Cardiac muscle cell (in vitro differentiated cells and primary cell): ENCODE results near the gene DCLRE1A. TPM values are rescaled to one million over a fixed set of nuclear protein-coding genes. Genes with fewer than 3 reads are reported as not detected.

Experiments used
- DNase-seq, 2 donors: peaks; one replicate each; pipeline versions ENCODE4 v3.0.0 to v3.0.0-alpha.2; 2010 to 2017; ENCODE audit warnings: low read depth in 1 of 2, low spot score in 1 of 2
- H3K27ac ChIP-seq: fragments of 200-600 bp; sonication (generic); 2 replicates; pipeline ENCODE4 v1.5.1; 2016
- H3K27me3 ChIP-seq: fragments of 200-600 bp; sonication (generic); 2 replicates; pipeline ENCODE4 v1.6.0; 2016; ENCODE audit warnings: control low read depth
- H3K36me3 ChIP-seq: fragments of 200-600 bp; sonication (generic); 2 replicates; pipeline ENCODE4 v1.5.1; 2016; ENCODE audit warnings: control low read depth
- H3K4me1 ChIP-seq: fragments of 200-600 bp; sonication (generic); 2 replicates; pipeline ENCODE4 v1.8.1; 2017; ENCODE audit warnings: low read depth, mild to moderate bottlenecking, mixed run types
- H3K4me3 ChIP-seq: fragments of 200-600 bp; sonication (generic); 2 replicates; pipeline ENCODE4 v1.5.1; 2016; ENCODE audit warnings: mild to moderate bottlenecking
- H3K9me3 ChIP-seq: fragments of 200-600 bp; sonication (generic); 2 replicates; pipeline ENCODE4 v1.5.1; 2017; ENCODE audit warnings: low read depth, mild to moderate bottlenecking, control low read depth
- CTCF ChIP-seq: IDR thresholded peaks from 2 replicates; pipeline ENCODE4 v1.5.1; 2012; ENCODE audit warnings: low read depth, mild to moderate bottlenecking, low read length
- polyA plus RNA-seq: library from polyadenylated mRNA; unstranded; fragments of >200 nt; fragmentation: Nextera tagmentation; extraction: Ambion mirVana; gene quantifications from 2 replicates; pipeline ENCODE4 v1.2.1, GENCODE V29; 2016
- total RNA-seq: library from RNA; depleted of rRNA; stranded (reverse); fragments of >200 nt; gene quantifications from 2 replicates; pipeline ENCODE4 v1.2.3, GENCODE V29; 2016

The DCLRE1A gene
- total and polyA plus RNA-seq, 2 experiments from 2014 or later = 4.8 to 6.6 TPM

- H3K9me3 ChIP-seq = no peaks in the 10 kb centered on the region
- H3K4me3 ChIP-seq = no peak overlapping the region
- no peaks in the 10 kb centered on the region for H3K27me3 ChIP-seq
- no peak for TF ChIP-seq CTCF
- H3K27ac ChIP-seq = no peak overlapping the region
- H3K36me3 ChIP-seq = peaks cover 29% of the 10 kb centered on the region
- peaks cover 21% of the 10 kb centered on the region for H3K4me1 ChIP-seq
- no peak for DNase-seq
Observed at GRCh38 chr10:113857210-113857609, 3.3 kb upstream of the DCLRE1A start.

- no peaks in the 10 kb centered on the region for H3K9me3 ChIP-seq
- no peak overlapping the region for H3K27ac ChIP-seq
- no peak for TF ChIP-seq CTCF
- no peaks in the 10 kb centered on the region for H3K27me3 ChIP-seq
- H3K4me1 ChIP-seq = peaks cover 21% of the 10 kb centered on the region
- peaks cover 24% of the 10 kb centered on the region for H3K36me3 ChIP-seq
- no peak for DNase-seq
- peak overlapping the region; percentile 77 for H3K4me3 ChIP-seq
Observed at GRCh38 chr10:113856563-113856962, 2.7 kb upstream of the DCLRE1A start.

GRCh38 chr10:113854761-113855588 is 1.1 kb upstream of the DCLRE1A start:
- peaks cover 15% of the 10 kb centered on the region for H3K36me3 ChIP-seq
- H3K4me1 ChIP-seq = peaks cover 27% of the 10 kb centered on the region
- no peaks in the 10 kb centered on the region for H3K9me3 ChIP-seq
- H3K27ac ChIP-seq = peak overlapping the region; percentile 96
- H3K4me3 ChIP-seq = peak overlapping the region; percentile 77
- DNase-seq = peak; percentile 62 to 73
- no peak for TF ChIP-seq CTCF
- H3K27me3 ChIP-seq = no peaks in the 10 kb centered on the region

- Histone ChIP-seq H3K27ac (peak overlapping the region; percentile 96), H3K4me3 (peak overlapping the region; percentile 77), H3K9me3 (no peaks in the 10 kb centered on the region), H3K36me3 (peaks cover 1% of the 10 kb centered on the region), H3K4me1 (peaks cover 27% of the 10 kb centered on the region), H3K27me3 (no peaks in the 10 kb centered on the region)
- no peak for DNase-seq
- TF ChIP-seq CTCF = no peak
Observed at GRCh38 chr10:113853578-113854012, 287 bp downstream of the DCLRE1A start.

GRCh38 chr10:113849946-113850345 is 3.9 kb downstream of the DCLRE1A start:
- no peak for TF ChIP-seq CTCF

More at GRCh38 chr10:113849946-113850345, 3.9 kb downstream of the DCLRE1A start:
- no peaks in the 10 kb centered on the region for H3K9me3 ChIP-seq
- no peak overlapping the region for H3K27ac ChIP-seq
- peaks cover 10% of the 10 kb centered on the region for H3K4me1 ChIP-seq
- no peak overlapping the region for H3K4me3 ChIP-seq
- peaks cover 11% of the 10 kb centered on the region for H3K36me3 ChIP-seq
- no peaks in the 10 kb centered on the region for H3K27me3 ChIP-seq
- no peak for DNase-seq
